HG03575 (cell line): ENCODE results near the gene SEC31B.

Source experiments
- ATAC-seq: cut with Tn5 transposase; IDR thresholded peaks from one replicate; pipeline ENCODE4 v1.9.1; 2021; ENCODE audit not compliant: unreplicated experiment, insufficient number of reproducible peaks, low FRiP score; ENCODE audit errors: extremely low read depth

The SEC31B gene

DNA sequence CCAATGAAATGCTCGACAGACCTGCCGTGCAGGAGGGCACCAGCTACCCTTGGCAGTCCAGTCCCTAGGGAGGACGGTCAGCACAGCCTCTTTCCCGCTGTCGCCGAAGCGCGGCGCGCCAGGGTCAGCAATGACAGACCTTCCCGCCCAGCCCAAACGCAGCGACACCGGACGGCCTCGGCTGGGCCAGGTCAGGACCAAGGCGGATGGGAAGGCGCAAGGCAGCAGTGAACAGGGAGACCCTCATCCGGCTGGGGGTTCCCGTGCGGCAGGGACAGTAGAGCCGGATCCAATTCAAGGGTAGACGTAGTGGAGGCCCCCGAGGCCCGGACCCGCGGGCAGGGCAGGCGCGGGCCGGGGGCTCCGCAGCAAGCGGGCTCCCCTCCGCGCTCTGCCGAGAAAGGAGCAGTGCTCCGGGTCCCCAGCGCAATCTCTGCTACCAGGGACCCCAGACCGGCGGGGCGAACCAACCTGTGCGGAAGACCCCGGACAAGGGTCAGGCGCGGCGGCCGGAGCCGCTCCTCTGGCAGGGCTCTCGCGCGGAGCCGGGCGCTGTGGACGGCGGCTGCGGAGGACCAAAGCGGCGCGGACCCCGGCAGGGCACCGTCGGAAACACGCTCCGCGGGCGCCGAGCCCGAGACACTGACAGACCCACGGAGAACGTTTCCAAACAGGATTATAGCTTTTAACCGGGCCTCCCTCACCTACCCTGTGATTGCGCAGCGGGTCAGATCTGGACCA lies at the start of gene SEC31B:
SEC31B (minus strand) TSS at position 551 of the 741 bp plus-strand sequence. CDS start 2,909 bp downstream, outside the sequence.
- no peak for ATAC-seq

- no peak for ATAC-seq
Observed at GRCh38 chr10:100568912-100569311, 49.3 kb upstream of the SEC31B start.

DNA sequence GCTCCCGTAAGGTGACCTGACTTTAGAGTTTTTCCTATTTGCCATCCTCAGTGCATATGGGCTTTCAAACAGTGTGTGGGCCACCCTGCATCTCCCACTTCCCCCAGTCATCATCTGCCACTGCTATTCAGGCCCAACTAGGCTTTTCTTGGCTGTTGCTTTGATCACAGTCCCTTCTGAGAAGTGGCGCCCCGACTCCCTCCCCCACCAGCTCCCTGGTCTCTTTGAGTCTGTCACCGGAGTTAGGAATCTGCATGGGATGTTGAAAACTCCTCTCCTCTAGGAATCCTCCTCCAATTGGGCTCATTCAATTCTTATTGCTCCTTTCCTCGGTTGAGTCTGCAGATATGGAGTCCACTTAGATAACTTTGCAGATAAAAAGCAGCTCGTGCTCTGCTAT lies 48.2 kb upstream of the SEC31B start:
- ATAC-seq, result no peak

DNA sequence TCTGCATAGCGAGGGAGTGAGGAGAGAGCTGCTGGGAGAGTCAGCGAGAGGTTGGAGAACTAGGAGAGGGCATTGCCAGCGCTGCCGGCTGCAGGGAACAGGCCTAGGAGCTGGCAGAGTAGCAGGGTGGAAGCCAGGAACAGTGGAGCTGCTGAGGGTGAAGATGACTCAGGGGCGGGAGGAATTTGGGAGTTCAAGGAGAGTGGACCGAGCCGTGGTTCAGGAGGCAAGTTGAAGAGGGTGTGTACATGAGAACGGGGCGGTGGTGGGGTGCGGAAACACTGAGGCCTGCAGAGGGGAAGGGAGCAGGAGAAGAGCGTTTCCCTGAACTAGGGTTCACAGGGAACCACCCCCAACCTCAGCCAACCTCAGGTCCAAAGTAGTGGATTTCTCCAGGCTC lies 47.6 kb upstream of the SEC31B start:
- ATAC-seq, result no peak

DNA sequence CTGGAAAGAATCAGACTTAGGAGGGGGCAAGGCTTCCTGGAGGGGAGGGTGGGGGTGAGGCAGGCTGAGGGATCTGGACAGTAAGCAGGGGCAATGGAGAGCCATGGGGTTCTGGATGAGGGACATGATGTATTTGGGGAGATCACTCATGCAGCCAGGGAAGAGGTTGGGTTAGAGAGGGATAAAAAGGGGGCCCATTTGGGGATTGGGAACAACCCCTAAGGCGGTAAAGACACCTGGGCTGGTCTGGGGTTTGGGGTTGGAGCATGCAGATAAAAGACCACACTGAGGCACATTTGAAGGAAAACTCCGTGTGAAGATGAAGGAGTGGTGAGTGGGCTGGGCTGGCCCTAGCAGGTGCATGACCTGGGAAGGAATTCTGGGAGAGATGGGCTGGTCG lies 46.9 kb upstream of the SEC31B start:
- no peak for ATAC-seq

DNA sequence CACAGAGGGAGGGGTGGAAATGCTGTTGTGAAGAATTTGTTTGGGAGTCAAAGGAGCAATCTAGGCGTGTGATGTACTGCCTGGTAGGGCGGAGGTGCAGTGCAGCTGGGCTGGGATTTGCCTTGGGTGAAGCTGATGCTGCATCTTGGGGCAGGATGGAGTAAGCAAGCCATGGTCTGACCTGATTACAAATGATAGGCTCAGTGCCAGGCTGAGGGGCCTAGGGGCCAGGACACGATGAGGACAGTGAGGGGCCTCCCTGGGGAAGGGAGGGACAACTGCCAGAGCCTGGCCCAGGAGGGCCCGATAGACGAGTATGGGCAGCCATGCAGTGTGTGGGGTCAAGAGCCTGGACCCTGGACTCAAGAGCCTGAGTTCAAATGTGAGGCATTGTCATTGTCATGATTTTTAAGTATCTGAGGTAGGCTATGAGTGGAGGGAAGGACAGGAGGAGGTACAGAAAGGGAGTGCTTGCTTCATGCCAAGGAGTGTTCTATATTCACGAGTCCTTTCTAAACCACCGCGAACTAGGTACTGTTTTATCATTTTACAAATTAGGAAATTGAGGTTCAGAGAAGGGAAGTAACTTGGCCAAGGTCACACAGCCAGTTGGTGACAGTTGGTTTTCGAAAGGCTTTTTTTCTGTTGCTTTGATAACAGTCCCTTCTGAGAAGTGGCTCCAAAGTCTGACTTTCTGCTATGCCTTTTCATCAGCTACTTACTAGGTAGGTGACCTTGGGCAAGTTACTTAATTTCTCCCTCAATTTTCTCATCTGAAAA lies 45.7 kb upstream of the SEC31B start:
- no peak for ATAC-seq

GRCh38 chr10:100562008-100562672 lies 42.5 kb upstream of the SEC31B start:
- ATAC-seq, result no peak

DNA sequence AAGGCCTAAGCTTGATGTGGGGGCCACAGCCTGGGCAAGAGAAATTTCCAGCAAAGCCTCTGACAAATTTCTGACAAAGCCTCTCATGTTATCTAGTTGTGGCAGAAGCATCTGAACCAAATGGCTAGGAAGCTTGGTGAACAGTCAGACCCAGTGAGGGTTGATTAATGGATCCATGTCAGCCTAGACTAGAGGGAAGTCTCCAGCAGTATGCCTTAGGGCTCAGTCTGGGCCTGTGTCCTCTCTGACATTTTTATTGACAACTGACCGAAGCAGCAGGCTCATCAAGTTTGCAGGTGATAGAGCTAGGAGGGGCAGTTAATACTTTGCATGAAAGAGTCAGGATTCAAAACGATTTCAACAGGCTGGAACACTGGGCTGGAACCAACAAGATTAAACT lies 41.3 kb upstream of the SEC31B start:
- ATAC-seq, result no peak

- no peak for ATAC-seq
Observed at GRCh38 chr10:100560248-100560647, 40.6 kb upstream of the SEC31B start.

DNA sequence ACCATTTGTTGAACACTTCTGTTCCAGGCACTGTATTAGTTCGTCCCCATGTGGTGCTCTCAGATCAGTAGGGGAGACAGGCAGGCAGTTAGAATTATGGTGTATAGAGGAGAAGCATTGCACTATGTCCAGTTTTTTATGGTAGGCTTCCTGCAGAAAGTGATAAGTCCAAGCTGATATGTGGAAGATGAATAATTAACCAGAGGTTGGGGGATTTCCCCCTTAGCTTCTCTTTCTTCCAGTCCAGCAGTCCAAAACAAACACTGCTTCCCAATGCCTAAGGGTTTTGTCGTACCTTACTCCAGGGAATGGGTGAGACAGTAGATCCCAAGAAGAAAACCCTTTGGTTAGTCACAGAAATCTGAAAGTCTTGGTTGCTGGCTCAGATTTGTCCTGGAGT lies 35.2 kb upstream of the SEC31B start:
- no peak for ATAC-seq

- ATAC-seq, result no peak
Observed at GRCh38 chr10:100553929-100554328, 34.3 kb upstream of the SEC31B start.

DNA sequence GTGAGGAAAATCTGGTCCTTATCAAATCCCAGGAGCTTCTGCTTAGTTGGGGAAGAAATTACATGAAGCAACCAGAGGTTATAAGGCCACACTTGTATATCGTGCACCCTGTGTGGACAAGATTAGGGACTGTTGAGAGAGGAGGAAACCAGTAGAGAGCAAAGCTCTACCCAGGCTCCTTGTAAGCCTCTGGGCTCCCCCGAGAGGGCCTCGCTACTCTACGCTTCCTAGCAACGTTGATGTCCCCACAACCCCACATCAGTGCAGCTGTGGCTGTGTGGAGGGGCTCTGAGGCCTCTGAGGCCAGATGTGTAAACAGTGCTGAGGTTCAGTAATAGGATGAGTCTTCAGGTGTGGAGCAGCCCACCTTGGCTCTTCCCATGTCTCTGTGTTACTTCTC lies 32.1 kb upstream of the SEC31B start:
- ATAC-seq, result no peak

DNA sequence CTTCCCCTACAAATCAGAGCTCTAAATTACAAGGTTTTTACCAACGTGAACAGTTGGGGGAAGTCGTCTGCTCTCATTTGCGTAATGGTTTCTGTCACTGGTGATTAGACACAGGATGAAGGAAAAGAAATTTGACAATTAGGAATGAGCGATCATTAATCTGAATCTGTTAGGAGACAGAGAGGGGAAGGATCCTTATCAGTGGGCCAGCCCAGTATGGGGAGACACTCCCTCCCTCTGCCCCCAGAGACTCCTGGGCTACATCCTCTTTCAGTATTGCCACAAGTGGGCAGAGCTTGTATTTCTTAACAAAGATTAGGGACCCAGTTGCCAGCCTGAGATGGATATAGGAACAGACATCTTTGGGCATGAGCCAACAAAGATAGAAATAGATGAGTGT lies 31.5 kb upstream of the SEC31B start:
- no peak for ATAC-seq

DNA sequence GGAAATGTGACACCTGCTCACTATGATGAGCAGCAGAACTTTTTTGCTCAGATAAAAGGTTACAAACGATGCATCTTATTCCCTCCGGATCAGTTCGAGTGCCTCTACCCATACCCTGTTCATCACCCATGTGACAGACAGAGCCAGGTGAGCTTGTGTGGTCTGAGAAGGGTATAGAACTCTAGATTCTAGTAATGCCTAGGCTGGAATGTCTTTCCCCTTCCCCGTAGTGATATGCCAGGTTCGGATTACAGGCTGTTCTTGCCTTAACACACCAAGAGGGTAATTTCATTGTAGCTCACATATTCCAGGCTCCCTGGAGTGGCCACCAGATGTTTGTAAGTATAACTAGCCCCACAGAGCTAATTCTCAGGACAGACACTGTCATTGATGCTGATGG lies 25.3 kb upstream of the SEC31B start:
- ATAC-seq, result no peak

DNA sequence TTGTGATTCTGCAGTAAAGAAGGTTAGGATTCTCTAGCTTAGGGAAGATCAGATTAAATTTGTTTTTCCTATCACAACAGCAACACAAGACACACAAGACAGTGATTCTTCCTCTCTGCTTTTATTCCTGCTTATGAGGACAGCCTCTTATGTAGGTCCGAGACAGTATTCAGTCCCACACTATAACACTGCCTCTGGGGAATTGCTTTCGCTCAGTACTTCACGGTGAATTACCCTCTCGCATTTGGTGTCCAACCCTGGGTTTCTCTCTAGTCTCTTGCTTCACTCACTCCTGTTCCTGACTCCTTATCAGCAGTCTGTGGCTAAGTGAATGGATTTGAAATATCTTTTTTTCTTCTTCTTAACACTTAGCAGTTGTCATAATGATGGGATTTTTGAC lies 17.8 kb upstream of the SEC31B start:
- no peak for ATAC-seq

DNA sequence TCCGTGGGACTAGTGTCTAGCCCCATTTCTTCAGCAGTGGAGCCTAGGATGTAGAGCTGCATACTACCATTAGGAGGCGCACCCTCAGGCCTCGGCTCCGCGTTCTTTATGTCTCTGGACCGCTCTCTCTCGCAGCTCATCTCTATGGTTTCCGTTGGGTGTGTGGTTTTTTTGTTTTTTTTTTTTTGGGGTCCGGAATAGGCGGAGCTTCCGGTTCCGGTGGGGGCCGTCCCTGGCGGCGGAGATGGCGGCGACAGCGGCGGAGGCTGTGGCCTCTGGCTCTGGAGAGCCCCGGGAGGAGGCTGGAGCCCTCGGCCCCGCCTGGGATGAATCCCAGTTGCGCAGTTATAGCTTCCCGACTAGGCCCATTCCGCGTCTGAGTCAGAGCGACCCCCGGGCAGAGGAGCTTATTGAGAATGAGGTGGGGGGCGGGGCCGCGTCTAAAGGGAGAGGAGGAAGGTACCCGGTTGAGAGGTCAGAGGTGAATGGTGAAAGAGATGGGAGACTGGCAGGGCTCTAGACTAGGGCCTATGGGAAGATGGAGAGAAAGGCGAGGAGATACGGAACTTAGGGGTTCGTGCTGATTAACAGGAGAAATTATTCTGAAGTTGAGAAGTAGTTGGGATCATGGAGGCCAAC lies 16.2 kb upstream of the SEC31B start, which contains the start of gene HIF1AN:
HIF1AN (plus strand) TSS at position 229 of the 639 bp plus-strand sequence; CDS start at position 245, 16 bp downstream.
- ATAC-seq, result peak; percentile 91

DNA sequence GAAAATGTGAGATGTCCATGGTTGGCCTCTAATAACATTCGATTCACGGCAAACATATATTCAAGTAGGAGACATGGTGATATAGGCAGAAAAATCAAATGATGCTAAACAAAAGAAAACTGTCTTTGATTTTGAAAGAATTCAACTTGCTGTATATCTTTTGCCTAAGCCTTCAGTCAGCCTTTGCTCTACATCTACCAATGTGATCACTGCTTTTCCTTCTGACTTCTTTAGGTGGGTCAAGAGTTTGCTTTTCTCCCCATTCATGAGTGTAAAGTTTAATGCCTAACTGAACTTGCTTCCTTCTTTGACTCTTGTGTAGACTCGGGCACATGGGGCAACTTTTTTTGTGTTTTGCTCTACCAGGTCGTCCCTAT lies 15.7 kb upstream of the SEC31B start:
- no peak for ATAC-seq

DNA sequence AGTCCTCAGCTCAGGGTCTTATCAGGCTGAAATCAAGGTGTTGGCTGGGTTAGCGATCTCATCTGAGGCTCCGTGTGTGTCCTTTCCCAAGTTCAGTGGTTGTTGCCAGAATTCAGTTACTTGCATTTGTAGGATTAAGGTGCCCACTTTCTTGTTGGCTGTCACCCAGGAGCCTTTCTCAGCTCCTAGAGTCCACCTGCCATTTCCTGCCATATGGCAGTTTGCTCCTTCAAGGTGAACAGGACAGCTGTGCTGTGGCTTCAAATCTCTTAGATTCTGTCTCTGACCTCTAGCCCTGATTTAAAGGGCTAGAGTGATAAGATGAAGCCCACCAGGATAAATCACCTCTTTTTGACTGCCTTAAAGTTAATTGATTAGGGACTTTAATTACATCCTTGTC lies 15.1 kb upstream of the SEC31B start:
- ATAC-seq, result no peak

GRCh38 chr10:100531761-100532160 lies 12.1 kb upstream of the SEC31B start:
- no peak for ATAC-seq
